Hepatocyte (in vitro differentiated cells): ENCODE results near the gene ATP6V0E1. TPM values are rescaled to one million over a fixed set of nuclear protein-coding genes. Genes with fewer than 3 reads are reported as not detected.

ENCODE experiments used
- DNase-seq: peaks from one replicate; pipeline ENCODE4 v3.0.0-alpha.2; 2016; ENCODE audit warnings: low spot score
- H2AFZ ChIP-seq: fragments of 200-600 bp; sonication (generic); 2 replicates; pipeline ENCODE4 v1.6.0; 2016; ENCODE audit warnings: antibody characterized with exemption, mild to moderate bottlenecking
- H3K27ac ChIP-seq: fragments of 200-600 bp; sonication (generic); 2 replicates; pipeline ENCODE4 v1.5.1; 2016; ENCODE audit warnings: mild to moderate bottlenecking
- H3K27me3 ChIP-seq: fragments of 200-600 bp; sonication (generic); 2 replicates; pipeline ENCODE4 v1.6.1; 2016
- H3K36me3 ChIP-seq: fragments of 200-600 bp; sonication (generic); replicated peaks from 2 replicates; pipeline ENCODE4 v1.5.1; 2016; ENCODE audit warnings: low read depth; ENCODE audit not compliant: insufficient read depth
- H3K4me1 ChIP-seq: fragments of 200-600 bp; sonication (generic); 2 replicates; pipeline ENCODE4 v1.5.1; 2016; ENCODE audit warnings: mild to moderate bottlenecking, moderate library complexity; ENCODE audit not compliant: insufficient read depth
- H3K4me2 ChIP-seq: fragments of 200-600 bp; sonication (generic); 2 replicates; pipeline ENCODE4 v1.6.0; 2016
- H3K4me3 ChIP-seq: fragments of 200-600 bp; sonication (generic); 2 replicates; pipeline ENCODE4 v1.5.1; 2016; ENCODE audit warnings: mild to moderate bottlenecking
- H3K79me2 ChIP-seq: fragments of 200-600 bp; sonication (generic); 2 replicates; pipeline ENCODE4 v1.6.0; 2017; ENCODE audit warnings: mild to moderate bottlenecking
- H3K9me2 ChIP-seq: fragments of 200-600 bp; sonication (generic); replicated peaks from 2 replicates; pipeline ENCODE4 v1.6.0; 2017; ENCODE audit warnings: mild to moderate bottlenecking; ENCODE audit not compliant: insufficient read depth
- H3K9me3 ChIP-seq: fragments of 200-600 bp; sonication (generic); 2 replicates; pipeline ENCODE4 v1.5.1; 2016; ENCODE audit warnings: low read depth, mild to moderate bottlenecking
- H4K20me1 ChIP-seq: fragments of 200-600 bp; sonication (generic); 2 replicates; pipeline ENCODE4 v1.6.0; 2016; ENCODE audit warnings: mild to moderate bottlenecking; ENCODE audit not compliant: insufficient read depth, poor library complexity, severe bottlenecking
- CTCF ChIP-seq: fragments of 200-600 bp; sonication (generic); IDR thresholded peaks from 2 replicates; pipeline ENCODE4 v1.5.1; 2016; ENCODE audit warnings: antibody characterized with exemption, mild to moderate bottlenecking; ENCODE audit not compliant: poor library complexity
- EZH2 ChIP-seq: fragments of 200-600 bp; sonication (generic); IDR thresholded peaks from 2 replicates; pipeline ENCODE4 v1.6.1; 2016; ENCODE audit warnings: antibody characterized with exemption, mild to moderate bottlenecking, borderline replicate concordance
- EZH2phosphoT487 ChIP-seq: fragments of 200-600 bp; sonication (generic); IDR thresholded peaks from one replicate; pipeline ENCODE4 v1.6.1; 2018; ENCODE audit warnings: antibody characterized with exemption, mild to moderate bottlenecking, low read depth, moderate library complexity; ENCODE audit not compliant: unreplicated experiment, severe bottlenecking
- WGBS: methylation state at CpG from one replicate; pipeline ENCODE4 v1.1.6; 2016; ENCODE audit warnings: low lambda C conversion rate; ENCODE audit errors: missing lambda C conversion rate; 5-methylcytosine and 5-hydroxymethylcytosine counted together
- polyA plus RNA-seq: library from polyadenylated mRNA; unstranded; fragments of >200 nt; fragmentation: Nextera tagmentation; extraction: Ambion mirVana; gene quantifications from 2 replicates; pipeline ENCODE4 v1.2.1, GENCODE V29; 2016
- total RNA-seq: library from RNA; depleted of rRNA; stranded (reverse); fragments of >200 nt; gene quantifications from 2 replicates; pipeline ENCODE4 v1.2.3, GENCODE V29; 2014

Gene ATP6V0E1
- total and polyA plus RNA-seq, 2 experiments from 2014 or later, result 216 to 657 TPM

GRCh38 chr5:172953776-172954675 lies 29.5 kb upstream of the ATP6V0E1 start:
- no peaks in the 10 kb centered on the region for H4K20me1 ChIP-seq

GRCh38 chr5:172954751-172955159 lies 28.8 kb upstream of the ATP6V0E1 start:
- Histone ChIP-seq H2AFZ (no peak overlapping the region), H3K36me3 (no peaks in the 10 kb centered on the region), H3K9me2 (no peaks in the 10 kb centered on the region), H3K4me3 (no peak overlapping the region), H4K20me1 (no peaks in the 10 kb centered on the region), H3K27me3 (no peaks in the 10 kb centered on the region), H3K27ac (no peak overlapping the region), H3K4me2 (no peak overlapping the region), H3K9me3 (no peaks in the 10 kb centered on the region), H3K79me2 (peaks cover 4% of the 10 kb centered on the region), H3K4me1 (no peaks in the 10 kb centered on the region)
- TF ChIP-seq EZH2phosphoT487 (no peak), CTCF (no peak), EZH2 (no peak)
- DNase-seq, result no peak
- WGBS, result 90% methylated on average over 8 of the region's 8 CpGs

More at GRCh38 chr5:172953776-172954675, 29.5 kb upstream of the ATP6V0E1 start:
- H3K4me2 ChIP-seq, result no peak overlapping the region
- H3K27ac ChIP-seq, result no peak overlapping the region
- no peaks in the 10 kb centered on the region for H3K79me2 ChIP-seq
- H3K4me1 ChIP-seq, result no peaks in the 10 kb centered on the region
- no peak for TF ChIP-seq CTCF
- TF ChIP-seq EZH2, result no peak
- TF ChIP-seq EZH2phosphoT487, result no peak
- H3K9me3 ChIP-seq, result no peaks in the 10 kb centered on the region
- no peaks in the 10 kb centered on the region for H3K36me3 ChIP-seq
- no peak overlapping the region for H2AFZ ChIP-seq
- H3K27me3 ChIP-seq, result no peaks in the 10 kb centered on the region
- no peak overlapping the region for H3K4me3 ChIP-seq
- H3K9me2 ChIP-seq, result no peaks in the 10 kb centered on the region
- WGBS, result 79% methylated on average over 15 of the region's 15 CpGs
- no peak for DNase-seq

DNA sequence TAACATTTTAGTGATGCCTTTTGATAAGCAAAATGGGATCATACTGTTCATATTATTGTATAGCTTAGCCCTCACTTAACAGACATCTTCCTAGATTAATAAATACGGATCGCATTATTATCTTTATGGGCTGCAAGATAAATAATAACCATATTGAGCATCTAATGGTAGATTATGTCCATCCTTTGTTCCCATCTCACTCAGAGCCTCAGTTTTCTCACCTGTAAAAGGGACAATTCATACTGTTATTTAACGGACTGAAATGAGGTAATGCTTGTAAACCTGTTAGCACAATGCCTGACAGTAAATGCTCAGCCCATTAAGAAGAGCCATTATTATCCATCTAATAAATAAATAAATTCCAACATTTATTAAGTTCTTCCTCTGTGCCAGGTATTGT lies 27.3 kb upstream of the ATP6V0E1 start:
- Histone ChIP-seq H3K4me2 (no peak overlapping the region), H3K9me3 (no peaks in the 10 kb centered on the region), H3K4me1 (peaks cover 5% of the 10 kb centered on the region), H4K20me1 (no peaks in the 10 kb centered on the region), H3K4me3 (no peak overlapping the region), H3K79me2 (peaks cover 18% of the 10 kb centered on the region), H3K27me3 (no peaks in the 10 kb centered on the region), H3K36me3 (no peaks in the 10 kb centered on the region), H3K27ac (no peak overlapping the region), H3K9me2 (no peaks in the 10 kb centered on the region), H2AFZ (no peak overlapping the region)
- WGBS, result 89% methylated on average over 3 of the region's 3 CpGs
- TF ChIP-seq EZH2phosphoT487 (no peak), CTCF (no peak), EZH2 (no peak)
- DNase-seq, result no peak
